Stimulated activated CD4-positive, alpha-beta T cell treated with anti-CD3 and anti-CD28 coated beads, TNF-alpha, amount 100 ng/mL, for 48 hours (primary cell): ENCODE measurements around the gene SLC16A1.
A peak's percentile ranks its signal among the peaks of the same experiment; 100 is the strongest.
"Not testable (repeated sequence)": the region's sequence is repeated elsewhere in the genome, so short reads cannot be mapped to it uniquely, and the experiment has no call there.

Experiments used
- DNase-seq, 3 donors: peaks; one replicate each; pipeline ENCODE4 v3.0.0-alpha.2; 2020; ENCODE audit warnings: low read depth in 3 of 3

SLC16A1 gene

DNA sequence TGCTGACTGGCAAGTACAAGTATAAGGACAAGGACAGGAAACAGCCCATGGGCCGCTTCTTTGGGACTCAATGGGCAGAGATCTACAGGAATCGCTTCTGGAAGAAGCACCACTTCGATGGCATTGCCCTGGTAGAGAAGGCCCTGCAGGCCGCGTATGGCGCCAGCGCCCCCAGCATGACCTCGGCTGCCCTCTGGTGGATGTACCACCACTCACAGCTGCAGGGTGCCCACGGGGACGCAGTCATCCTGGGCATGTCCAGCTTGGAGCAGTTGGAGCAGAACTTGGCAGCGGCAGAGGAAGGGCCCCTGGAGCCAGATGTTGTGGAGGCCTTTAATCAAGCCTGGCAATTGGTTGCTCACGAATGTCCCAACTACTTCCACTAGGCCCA, 32.0 kb downstream of the SLC16A1 start:
- no peak for DNase-seq

DNA sequence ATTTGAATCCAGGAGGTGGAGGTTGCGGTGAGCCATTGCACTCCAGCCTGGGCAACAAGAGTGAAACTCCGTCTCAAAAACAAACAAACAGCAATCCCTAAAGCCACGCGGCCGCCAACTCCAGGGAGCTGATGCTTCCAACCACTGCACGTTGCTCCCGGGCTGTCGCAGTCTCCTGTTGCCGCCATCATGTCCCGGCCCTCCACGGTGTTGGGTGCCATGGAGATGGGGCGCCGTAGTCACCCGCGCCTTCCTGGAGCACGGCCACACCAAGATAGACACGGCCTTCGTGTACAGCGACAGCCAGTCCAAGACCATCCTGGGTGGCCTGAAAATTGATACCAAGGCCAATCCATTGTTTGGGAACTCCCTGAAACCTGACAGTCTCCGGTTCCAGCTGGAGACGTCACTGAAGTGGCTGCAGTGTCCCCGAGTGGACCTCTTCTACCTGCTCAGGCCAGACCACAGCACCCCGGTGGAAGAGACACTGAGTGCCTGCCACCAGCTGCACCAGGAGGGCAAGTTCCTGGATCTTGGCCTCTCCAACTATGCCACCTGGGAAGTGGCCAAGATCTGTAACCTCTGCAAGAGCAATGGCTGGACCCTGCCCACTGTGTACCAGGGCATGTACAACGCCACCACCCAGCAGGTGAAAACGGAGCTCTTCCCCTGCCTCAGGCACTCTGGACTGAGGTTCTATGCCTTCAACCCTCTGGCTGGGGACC, 32.6 kb downstream of the SLC16A1 start:
- no peak for DNase-seq

GRCh38 chr1:112911506-112912220, 44.3 kb downstream of the SLC16A1 start:
- DNase-seq, result no peak

DNA sequence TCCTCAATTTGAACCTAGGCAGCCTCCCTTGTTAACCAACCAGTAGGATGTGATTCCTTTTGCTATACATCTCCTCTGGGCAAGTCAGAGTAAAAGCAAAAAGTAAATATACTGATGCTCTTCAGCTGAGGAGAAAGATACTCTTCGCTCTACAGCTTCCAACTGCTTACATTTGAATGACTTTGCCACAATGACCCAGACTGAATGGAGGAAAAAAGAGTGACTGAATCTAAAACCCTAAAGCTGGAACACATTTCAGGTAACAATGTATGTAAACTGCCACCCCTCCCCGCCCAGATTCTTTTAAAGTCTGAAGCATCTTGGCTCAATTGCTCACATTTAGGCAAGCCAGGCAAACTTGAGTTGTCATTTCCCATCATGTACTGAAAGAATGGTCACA, 46.1 kb downstream of the SLC16A1 start:
- no peak for DNase-seq

GRCh38 chr1:112906150-112906698, 49.8 kb downstream of the SLC16A1 start:
- no peak for DNase-seq

DNA sequence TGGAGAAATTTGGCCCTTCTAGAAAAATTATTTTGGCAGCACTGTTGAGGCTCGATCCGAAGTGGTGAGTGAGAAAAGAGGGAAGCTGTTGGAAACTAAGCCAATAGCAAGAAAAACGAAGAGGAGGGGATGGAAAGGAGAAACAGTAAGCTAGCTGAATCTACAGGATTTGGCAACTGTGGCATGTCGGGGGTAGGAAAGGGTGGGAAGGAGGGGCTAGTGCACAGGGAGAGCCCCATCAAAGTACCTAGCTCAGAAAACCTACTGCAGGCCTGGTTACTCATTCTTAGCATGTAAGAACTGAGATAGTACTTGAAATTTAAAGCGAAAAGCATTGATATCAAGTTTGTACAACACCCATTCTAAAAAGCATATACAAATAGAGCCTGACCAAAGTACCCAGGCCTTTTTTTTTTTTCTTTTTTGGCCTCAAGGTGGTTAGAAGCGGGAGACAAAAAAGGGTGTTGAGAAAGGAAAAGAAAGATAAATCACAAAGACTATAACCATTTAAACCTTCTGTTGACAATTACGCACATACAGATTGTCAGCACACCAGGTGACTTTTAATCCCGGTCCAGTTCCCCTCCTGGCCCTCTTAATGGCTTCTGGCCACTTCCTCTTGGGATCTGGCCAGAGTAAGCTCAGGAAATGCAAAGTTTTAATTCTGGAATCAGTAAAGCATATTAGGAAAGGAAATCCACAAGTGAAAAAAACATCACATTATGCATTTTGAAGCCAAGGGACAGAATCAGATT, 50.4 kb downstream of the SLC16A1 start:
- no peak for DNase-seq

DNA sequence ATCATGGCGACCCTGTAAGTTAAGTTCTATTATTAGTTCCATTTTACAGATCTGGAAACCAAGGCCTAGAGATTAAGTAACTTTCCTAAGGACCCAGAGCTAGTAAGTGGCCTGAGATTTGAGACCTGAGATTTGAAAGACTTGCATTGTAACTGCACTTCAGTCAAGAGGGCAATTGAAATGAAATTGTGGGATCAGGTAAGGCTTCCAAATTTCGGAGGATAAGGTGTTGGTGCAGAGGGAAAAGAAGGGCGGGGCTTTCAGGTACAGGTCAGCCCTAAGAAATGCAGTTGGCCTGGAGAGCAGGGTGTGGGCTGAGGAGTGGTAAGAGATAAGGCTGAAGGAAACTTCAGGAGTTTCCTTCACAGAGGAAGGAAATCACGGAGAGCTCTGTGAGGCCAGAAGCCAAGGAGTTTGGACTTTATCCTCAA, 51.1 kb downstream of the SLC16A1 start:
- DNase-seq, result no peak

GRCh38 chr1:112904071-112904830, 51.7 kb downstream of the SLC16A1 start:
- peak; percentile 40 to 60 (median 51) for DNase-seq

DNA sequence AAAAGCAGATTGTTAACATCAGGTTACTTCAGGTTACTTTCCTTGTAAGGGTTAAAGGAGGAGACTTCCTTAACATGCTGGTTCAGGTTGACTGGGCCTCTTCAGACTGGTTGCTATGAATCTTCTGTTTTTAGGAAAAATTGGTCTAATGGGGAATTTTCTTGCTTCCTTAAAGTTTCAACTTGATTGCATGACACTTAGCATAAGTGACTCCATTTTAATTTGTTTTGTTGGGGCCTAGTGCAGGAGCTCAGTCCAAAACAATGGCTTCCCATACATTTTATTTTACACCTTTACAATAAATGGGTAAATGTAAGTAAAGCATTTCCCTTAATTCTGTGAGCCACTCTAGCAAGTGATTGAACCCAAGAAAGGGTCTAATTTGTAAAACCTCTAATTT, 53.8 kb downstream of the SLC16A1 start:
- DNase-seq, result no peak

DNA sequence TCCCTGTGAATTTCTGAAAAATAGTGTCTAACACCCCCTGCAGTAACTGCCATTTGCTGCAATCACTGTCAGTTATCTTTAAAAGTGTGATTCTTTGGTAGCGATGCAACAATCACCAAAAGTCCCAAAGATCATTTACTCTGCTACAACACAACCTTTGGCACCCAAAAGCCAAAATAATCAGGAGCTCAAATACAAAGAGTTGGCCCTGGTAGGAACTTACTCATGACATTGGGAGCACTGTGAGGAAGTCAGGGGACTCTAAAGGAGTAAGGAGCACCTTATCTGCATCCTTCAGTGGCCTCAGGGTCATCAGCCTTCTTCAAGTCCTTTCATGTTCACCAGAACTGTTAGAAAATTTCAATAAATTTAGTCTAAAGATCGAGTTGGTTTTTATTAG, 54.6 kb downstream of the SLC16A1 start:
- no peak for DNase-seq

DNA sequence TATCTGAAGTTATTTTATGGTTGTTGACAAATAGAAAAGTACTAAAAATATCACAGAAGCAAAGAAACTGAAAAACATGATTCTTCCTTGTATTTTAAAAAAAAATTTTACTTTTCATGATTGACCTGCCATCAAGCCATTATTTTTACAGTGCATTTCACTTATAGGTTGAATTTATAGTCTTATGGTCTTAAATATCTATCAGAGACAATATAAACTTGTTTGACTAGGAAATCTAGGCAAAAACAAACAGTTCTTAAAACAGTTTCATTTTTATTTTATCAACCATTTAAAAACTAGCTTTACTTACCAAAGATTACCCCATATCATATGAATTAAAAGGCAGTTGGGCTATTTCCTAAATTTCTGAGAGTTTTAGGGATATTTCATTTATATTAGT, 59.2 kb downstream of the SLC16A1 start:
- no peak for DNase-seq

- no peak for DNase-seq
Observed at GRCh38 chr1:112894561-112895011, 61.4 kb downstream of the SLC16A1 start.

GRCh38 chr1:112894010-112894292, 62.0 kb downstream of the SLC16A1 start:
- DNase-seq, result no peak

- no peak for DNase-seq
Observed at GRCh38 chr1:112893288-112894009, 62.5 kb downstream of the SLC16A1 start.

DNA sequence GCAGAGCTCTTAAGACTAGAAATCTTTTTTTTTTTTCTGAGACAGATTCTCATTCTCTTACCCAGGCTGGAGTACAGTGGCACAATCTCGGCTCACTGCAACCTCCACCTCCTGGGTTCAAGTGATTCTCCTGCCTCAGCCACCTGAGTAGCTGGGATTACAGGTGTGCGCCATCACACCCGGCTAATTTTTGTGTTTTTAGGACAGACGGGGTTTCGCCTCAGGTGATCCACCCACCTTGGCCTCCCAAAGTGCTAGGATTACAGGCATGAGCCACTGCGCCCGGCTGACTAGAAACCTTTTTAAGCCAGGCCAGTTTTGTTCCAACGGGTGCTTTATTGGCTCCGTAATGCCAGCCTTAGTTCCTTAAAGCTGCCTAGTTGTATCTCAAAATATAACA, 66.1 kb downstream of the SLC16A1 start:
- not testable (repeated sequence) for DNase-seq

- DNase-seq, result no peak
Observed at GRCh38 chr1:112889052-112889768, 66.8 kb downstream of the SLC16A1 start.

DNA sequence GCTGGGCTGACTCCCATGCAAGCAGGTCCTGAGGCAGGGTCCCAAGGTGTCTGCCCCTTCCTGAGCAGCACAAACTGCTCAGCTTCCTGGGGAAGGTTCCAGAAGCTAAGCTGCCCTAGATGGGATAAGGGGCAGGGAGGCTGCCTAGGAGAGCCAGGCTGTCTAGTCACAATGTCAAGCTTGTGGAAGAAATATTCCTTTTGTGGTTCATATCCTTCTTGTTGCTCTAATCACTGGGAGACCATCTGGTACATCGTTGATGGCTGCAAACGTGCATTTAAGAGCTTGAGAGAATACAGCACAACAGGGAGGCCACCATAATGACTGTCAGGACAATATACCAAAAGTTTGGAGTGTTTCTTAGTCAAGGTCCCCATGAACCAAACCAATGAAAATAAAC, 67.4 kb downstream of the SLC16A1 start:
- DNase-seq, result no peak

DNA sequence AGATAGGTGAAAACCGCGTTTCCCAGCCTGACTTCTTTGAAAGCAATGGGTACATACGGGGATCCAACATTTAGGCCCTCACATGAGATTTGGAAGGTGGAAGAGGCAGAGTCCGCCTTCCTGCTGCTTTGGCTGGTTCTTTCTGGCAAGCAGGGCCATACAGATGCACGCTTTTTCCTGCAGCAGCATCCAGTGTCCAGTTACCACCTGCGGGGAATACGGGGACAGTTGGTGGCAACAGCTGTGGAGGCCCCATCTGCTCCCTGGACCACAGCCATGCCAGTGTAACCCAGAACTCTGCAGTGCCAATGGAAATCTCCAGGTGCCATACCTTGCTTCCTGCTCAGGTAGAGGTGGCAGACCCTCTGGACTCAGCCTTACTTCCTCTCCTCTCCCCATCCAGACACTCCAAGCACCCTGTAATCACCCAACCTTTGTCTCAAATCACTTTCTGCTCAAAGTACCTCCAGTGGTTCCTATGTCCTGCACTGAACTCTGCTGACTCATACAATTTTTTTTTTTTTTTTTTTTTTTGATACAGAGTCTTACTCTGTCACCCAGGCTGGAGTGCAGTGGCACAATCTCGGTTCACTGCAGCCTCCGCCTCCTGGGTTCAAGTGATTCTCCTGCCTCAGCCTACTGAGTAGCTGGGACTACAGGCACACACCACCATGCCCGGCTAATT, 68.3 kb downstream of the SLC16A1 start:
- DNase-seq, result no peak

DNA sequence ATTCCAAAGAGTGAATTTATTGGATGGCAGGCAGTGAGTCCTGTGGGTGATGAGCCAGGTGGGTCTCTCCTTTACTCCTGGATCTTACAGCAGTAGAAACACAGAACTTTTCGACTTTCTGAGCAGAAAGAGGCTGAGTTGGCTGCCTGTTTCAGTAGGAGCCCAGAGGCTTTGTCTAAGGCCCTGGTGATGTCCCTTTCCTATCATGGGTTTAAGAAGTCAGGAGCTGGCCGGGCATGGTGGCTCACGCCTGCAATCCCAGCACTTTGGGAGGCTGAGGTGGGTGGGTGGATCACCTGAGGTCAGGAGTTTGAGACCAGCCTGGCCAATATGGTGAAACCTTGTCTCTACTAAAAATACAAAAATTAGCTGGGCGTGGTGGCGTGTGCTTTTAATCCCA, 71.0 kb downstream of the SLC16A1 start:
- not testable (repeated sequence) for DNase-seq

DNA sequence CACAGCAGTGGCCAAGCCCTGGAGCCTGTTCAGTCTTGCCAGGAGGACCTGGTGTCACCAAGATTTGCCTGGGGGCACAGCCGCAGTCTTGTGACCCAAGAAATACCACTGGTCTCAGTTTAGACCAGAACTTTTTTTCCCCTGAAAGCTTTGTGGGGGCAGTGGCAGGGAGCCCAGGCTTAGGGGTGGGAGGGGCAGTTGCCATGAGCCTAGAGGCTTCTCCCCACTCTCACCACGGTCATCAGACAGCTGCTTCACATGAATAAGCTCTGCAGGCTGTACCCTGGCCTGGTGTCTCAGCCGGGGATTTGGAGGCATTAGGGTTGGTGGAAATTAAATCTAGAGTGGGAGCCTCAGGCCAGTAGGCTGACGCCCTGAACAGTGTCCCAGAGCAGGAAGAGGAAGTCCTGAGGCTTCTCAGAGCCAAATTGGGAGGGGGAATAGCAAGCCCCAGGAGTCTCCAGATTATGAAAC, 73.7 kb downstream of the SLC16A1 start:
- DNase-seq, result no peak
